Measurements from ENCODE around the gene WNK1.
"Not testable (repeated sequence)": the region's sequence is repeated elsewhere in the genome, so short reads cannot be mapped to it uniquely, and the experiment has no call there.

WNK1 gene

GRCh38 chr12:913919-914698 is 161.7 kb downstream of the WNK1 start:
- peak; percentile 48 for DNase-seq

GRCh38 chr12:915090-915489 is 162.7 kb downstream of the WNK1 start:
- DNase-seq, result peak; percentile 29

GRCh38 chr12:916240-916639 is 163.9 kb downstream of the WNK1 start:
- DNase-seq, result no peak

- no peak for DNase-seq
Measured at GRCh38 chr12:916712-917445, 164.5 kb downstream of the WNK1 start.

- DNase-seq, result no peak
Measured at GRCh38 chr12:920676-921075, 168.3 kb downstream of the WNK1 start.

- no peak for DNase-seq
Measured at GRCh38 chr12:922285-922684, 169.9 kb downstream of the WNK1 start.

- DNase-seq, result no peak
Measured at GRCh38 chr12:926641-927040, 174.3 kb downstream of the WNK1 start.

GRCh38 chr12:931060-931459 is 178.7 kb downstream of the WNK1 start:
- DNase-seq, result no peak

- DNase-seq, result no peak
Measured at GRCh38 chr12:931591-931990, 179.2 kb downstream of the WNK1 start.

- DNase-seq, result not testable (repeated sequence)
Measured at GRCh38 chr12:935891-936290, 183.5 kb downstream of the WNK1 start.

GRCh38 chr12:936377-937345 is 184.3 kb downstream of the WNK1 start:
- no peak for DNase-seq

GRCh38 chr12:938810-939209 is 186.4 kb downstream of the WNK1 start:
- DNase-seq, result no peak

- DNase-seq, result no peak
Measured at GRCh38 chr12:943051-943450, 190.7 kb downstream of the WNK1 start.

- no peak for DNase-seq
Measured at GRCh38 chr12:944211-944610, 191.8 kb downstream of the WNK1 start.

- DNase-seq, result no peak
Measured at GRCh38 chr12:946212-946611, 193.8 kb downstream of the WNK1 start.

GRCh38 chr12:946631-947030 is 194.3 kb downstream of the WNK1 start:
- peak; percentile 11 for DNase-seq

- no peak for DNase-seq
Measured at GRCh38 chr12:948238-948637, 195.9 kb downstream of the WNK1 start.

GRCh38 chr12:949453-950191 is 197.2 kb downstream of the WNK1 start, which contains the start of gene RAD52:
TSS of gene RAD52 (minus strand) at chr12:949694. CDS start at chr12:933058, 16,636 bp downstream.
- DNase-seq, result peak; percentile 99

- no peak for DNase-seq
Measured at GRCh38 chr12:951176-951575, 198.8 kb downstream of the WNK1 start.

- no peak for DNase-seq
Measured at GRCh38 chr12:953776-954175, 201.4 kb downstream of the WNK1 start.

GRCh38 chr12:954741-955140 is 202.4 kb downstream of the WNK1 start:
- DNase-seq, result no peak

GRCh38 chr12:955939-956338 is 203.6 kb downstream of the WNK1 start:
- peak; percentile 7 for DNase-seq

Measured in MV-4-11 (cell line).